ENCODE results near the gene EEF1AKMT4. TPM values are rescaled to one million over a fixed set of nuclear protein-coding genes. Genes with fewer than 3 reads are reported as not detected.

The EEF1AKMT4 gene
- total and polyA plus RNA-seq, 2 of the 8 experiments (the other 6 are each of a cell fraction or from before 2014, with no cell fraction given), result 9.3 to 30.1 TPM

- TF ChIP-seq SIN3A (conservative IDR thresholded peaks at IDR 0.05 in 1 of 2, IDR thresholded peaks at IDR 0.05 in 1 of 2; ENCODE audit: low read depth in 1 of 2, low read length in 2 of 2) (no peak), MAFK (IDR thresholded peaks at IDR 0.05; ENCODE audit: low read depth, low read length) (no peak), CHD2 (IDR thresholded peaks at IDR 0.05; ENCODE audit: low read length) (no peak), CHD7 (IDR thresholded peaks at IDR 0.05; ENCODE audit: insufficient replicate concordance, low read length) (no peak)
These were observed 30.7 kb upstream of the EEF1AKMT4 start (continued) for GRCh38 chr3:184218814-184219213.

Data from H1 (cell line).